RPMI8226 (cell line): Measurements from ENCODE around the gene SRP54.
"Not testable (repeated sequence)": the region's sequence is repeated elsewhere in the genome, so short reads cannot be mapped to it uniquely, and the experiment has no call there.

Experiments used
- DNase-seq: peaks from one replicate; pipeline ENCODE4 v3.0.0-alpha.2; 2015

SRP54 gene

GRCh38 chr14:35050652-35051051, 67.9 kb downstream of the SRP54 start:
- DNase-seq = no peak

DNA sequence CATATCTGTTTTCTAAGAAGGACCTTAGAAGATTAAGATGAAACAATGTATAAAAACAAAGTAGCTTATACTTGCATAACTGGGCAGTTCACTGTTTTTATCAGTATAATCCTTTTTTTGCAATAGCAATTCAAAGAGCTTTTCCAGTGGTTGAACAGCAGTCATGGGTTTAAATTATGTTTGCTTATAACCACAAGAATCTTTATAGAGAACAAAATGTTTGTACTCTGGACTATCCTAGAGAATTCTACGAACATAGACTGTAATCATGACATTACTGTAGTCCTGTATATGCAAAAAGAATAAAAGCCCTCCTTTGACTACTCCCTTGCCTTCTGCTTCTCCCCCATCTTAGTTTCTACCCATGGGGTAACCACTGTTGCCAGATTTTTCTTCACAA, 69.0 kb downstream of the SRP54 start:
- DNase-seq = no peak

- DNase-seq = no peak
These were observed 69.8 kb downstream of the SRP54 start for GRCh38 chr14:35052637-35053036.

DNA sequence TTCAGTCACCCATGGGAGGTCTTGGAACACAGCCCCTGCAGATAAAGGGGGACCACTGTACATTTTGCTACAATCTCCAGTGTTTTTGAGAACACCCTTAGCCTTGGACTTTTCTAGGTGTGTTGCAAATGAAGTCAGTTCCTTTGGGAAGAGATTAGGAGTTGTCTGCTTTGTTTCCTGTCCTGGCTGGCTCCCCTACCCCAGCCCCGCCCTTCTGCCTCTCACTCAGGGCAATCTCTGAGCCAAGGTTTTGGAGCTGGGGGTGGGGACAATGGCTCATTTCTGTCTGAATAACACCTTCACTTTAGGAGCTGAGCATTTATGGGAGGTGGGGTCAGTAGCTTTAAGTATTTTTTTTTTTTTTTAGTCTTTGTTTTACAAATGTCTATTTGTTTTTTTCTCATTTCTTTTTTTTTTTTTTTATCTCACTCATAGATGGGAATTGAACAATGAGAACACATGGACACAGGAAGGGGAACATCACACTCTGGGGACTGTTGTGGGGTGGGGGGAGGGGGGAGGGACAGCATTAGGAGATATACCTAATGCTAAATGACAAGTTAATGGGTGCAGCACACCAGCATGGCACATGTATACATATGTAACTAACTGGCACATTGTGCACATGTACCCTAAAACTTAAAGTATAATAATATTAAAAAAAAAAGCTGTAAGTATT, 78.5 kb downstream of the SRP54 start:
- not testable (repeated sequence) for DNase-seq

DNA sequence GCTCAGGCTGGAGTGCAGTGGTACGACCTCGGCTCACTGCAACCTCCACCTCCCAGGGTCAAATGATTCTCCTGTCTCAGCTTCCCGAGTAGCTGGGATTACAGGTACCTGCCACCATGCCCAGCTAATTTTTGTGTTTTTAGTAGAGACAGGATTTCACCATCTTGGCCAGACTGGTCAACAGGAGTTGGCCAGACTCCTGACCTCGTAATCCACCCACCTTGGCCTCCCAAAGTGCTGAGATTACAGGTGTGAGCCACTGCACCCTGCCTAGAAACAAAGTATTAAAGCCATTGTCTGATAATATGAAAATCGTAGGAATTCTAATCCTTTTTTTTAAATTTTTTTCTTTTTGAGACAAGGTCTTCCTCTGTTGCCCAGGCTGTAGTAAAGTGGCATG, 82.9 kb downstream of the SRP54 start:
- DNase-seq = not testable (repeated sequence)

GRCh38 chr14:35068238-35069012, 85.6 kb downstream of the SRP54 start:
- DNase-seq = no peak

- no peak for DNase-seq
These were observed 89.4 kb downstream of the SRP54 start for GRCh38 chr14:35072226-35072625.

- no peak for DNase-seq
These were observed 90.7 kb downstream of the SRP54 start for GRCh38 chr14:35073486-35073885.

DNA sequence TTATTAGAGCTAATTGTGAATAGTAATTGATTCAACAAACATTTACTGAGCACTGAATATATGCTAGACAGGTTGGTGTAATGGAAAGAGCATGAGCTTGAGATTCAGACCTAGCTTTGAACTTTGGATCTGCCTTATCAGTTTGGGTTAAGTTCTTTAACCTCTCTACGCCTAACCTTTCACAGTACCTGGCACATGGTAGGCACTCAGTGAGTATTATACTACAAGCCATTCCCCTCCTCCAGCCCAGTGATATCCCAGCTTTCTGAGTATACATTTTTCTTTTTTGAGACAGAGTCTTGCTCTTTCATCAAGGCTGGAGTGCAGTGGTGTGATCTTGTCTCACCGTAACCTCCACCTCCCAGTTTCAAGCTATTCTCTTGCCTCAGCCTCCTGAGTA, 95.3 kb downstream of the SRP54 start:
- DNase-seq = no peak
